ENCODE measurements around the gene PYDC2.

PYDC2 gene

GRCh38 chr3:191434024-191434423 lies 26.9 kb upstream of the PYDC2 start:
- H3K4me3 ChIP-seq (ENCODE audit: low read depth, low read length): no peak overlapping the region
- TF ChIP-seq, protein P1, sequence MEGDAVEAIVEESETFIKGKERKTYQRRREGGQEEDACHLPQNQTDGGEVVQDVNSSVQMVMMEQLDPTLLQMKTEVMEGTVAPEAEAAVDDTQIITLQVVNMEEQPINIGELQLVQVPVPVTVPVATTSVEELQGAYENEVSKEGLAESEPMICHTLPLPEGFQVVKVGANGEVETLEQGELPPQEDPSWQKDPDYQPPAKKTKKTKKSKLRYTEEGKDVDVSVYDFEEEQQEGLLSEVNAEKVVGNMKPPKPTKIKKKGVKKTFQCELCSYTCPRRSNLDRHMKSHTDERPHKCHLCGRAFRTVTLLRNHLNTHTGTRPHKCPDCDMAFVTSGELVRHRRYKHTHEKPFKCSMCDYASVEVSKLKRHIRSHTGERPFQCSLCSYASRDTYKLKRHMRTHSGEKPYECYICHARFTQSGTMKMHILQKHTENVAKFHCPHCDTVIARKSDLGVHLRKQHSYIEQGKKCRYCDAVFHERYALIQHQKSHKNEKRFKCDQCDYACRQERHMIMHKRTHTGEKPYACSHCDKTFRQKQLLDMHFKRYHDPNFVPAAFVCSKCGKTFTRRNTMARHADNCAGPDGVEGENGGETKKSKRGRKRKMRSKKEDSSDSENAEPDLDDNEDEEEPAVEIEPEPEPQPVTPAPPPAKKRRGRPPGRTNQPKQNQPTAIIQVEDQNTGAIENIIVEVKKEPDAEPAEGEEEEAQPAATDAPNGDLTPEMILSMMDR (IDR thresholded peaks at IDR 0.05; ENCODE audit: control insufficient read depth, extremely low read depth, insufficient read depth): no peak
- DNase-seq (ENCODE audit: low read depth): no peak

GRCh38 chr3:191435981-191436380 lies 25.0 kb upstream of the PYDC2 start:
- TF ChIP-seq, protein P1 (IDR thresholded peaks at IDR 0.05; ENCODE audit: control insufficient read depth, extremely low read depth, insufficient read depth): no peak
- no peak overlapping the region for H3K4me3 ChIP-seq (ENCODE audit: low read depth, low read length)
- no peak for DNase-seq (ENCODE audit: low read depth)

DNA sequence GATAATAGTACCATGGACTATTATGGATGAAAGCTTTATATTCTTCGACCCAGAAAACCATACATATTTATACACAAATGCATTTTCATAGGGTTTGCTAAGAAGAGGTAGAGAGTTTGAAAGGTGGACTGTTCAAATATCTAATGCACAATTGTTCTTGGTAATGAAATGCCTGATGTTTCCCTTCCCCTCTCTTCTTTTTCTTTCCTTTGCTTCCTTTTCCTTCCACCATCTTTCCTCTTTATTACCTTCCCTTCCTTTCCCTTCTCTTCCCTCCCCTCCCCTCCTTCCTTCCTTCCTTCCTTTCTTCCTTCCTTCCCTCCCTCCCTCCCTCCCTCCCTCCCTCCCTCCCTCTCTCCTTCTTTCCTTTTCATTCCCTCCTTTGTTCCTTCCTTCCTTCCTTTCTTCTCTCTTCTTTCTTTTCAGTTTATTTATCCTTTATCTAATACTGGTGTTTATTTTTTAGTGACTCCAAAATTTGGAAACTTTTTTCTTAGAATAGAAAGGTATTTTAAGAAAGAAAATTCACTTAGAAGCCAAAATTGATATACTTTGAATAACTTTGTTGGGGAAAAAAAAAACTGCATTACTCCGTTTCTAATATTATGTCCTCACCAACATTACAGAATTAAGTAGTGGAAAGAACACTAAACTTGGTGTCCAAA lies 22.7 kb upstream of the PYDC2 start:
- TF ChIP-seq, protein P1 (IDR thresholded peaks at IDR 0.05; ENCODE audit: control insufficient read depth, extremely low read depth, insufficient read depth): no peak
- no peak for DNase-seq (ENCODE audit: low read depth)
- no peak overlapping the region for H3K4me3 ChIP-seq (ENCODE audit: low read depth, low read length)

DNA sequence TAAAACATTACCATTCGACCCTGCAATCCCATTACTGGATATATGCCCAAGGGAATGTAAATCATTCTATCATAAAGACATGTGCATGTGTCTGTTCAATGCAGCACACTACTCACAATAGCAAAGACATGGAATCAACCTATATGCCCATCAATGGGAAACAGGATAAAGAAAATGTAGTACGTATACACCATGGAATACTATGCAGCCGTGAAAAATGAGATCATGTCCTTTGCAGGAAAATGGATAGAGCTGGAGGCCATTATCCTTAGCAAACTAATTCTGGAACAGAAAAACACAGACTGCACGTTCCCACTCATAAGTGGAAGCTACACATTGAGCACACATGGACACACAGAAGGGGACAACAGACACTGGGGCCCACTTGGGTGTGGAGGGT lies 20.4 kb upstream of the PYDC2 start:
- DNase-seq (ENCODE audit: low read depth): no peak
- H3K4me3 ChIP-seq (ENCODE audit: low read depth, low read length): no peak overlapping the region
- TF ChIP-seq, protein P1 (IDR thresholded peaks at IDR 0.05; ENCODE audit: control insufficient read depth, extremely low read depth, insufficient read depth): no peak

GRCh38 chr3:191441687-191442086 lies 19.3 kb upstream of the PYDC2 start:
- no peak overlapping the region for H3K4me3 ChIP-seq (ENCODE audit: low read depth, low read length)
- TF ChIP-seq, protein P1 (IDR thresholded peaks at IDR 0.05; ENCODE audit: control insufficient read depth, extremely low read depth, insufficient read depth): no peak
- no peak for DNase-seq (ENCODE audit: low read depth)

DNA sequence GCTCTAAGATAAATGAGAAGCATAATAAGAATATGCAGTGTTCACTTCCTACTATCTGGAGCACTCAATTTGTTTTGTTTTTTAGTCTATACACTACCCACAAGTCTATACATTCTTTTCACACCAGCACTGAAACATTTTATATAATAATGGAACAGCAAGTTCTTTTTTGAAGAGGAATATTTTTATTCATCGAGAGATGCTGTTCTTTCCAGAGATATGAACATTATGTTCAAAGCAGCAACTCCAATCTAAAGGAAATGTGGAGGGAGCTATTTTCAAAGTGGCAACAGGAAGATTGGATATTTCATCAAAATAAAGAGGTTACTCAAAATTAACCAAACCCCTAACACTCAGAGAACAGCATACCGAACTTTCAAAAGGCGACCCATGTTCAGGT lies 16.4 kb upstream of the PYDC2 start:
- H3K4me3 ChIP-seq (ENCODE audit: low read depth, low read length): no peak overlapping the region
- no peak for DNase-seq (ENCODE audit: low read depth)
- TF ChIP-seq, protein P1 (IDR thresholded peaks at IDR 0.05; ENCODE audit: control insufficient read depth, extremely low read depth, insufficient read depth): no peak

DNA sequence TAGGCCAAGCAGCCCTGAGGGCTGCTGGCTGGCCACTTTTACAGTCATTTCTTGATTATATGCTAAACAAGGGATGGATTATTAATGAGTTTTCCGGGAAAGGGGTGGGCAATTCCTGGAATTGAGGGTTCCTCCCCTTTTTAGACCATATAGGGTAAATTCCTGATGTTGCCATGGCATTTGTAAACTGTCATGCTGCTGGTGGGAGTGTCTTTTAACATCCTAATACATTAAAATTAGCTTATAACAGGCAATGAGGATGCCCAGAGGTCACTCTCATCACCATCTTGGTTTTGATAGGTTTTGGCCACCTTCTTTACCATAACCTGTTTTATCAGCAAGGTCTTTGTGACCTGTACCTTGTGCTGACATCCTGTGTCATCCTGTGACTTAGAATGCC lies 11.7 kb upstream of the PYDC2 start:
- TF ChIP-seq, protein P1 (IDR thresholded peaks at IDR 0.05; ENCODE audit: control insufficient read depth, extremely low read depth, insufficient read depth): no peak
- DNase-seq (ENCODE audit: low read depth): no peak
- H3K4me3 ChIP-seq (ENCODE audit: low read depth, low read length): no peak overlapping the region
